Keratinocyte (primary cell): Measurements from ENCODE around the gene SDK2. TPM values are rescaled to one million over a fixed set of nuclear protein-coding genes. Genes with fewer than 3 reads are reported as not detected.

Experiments
- DNase-seq: peaks from one replicate; pipeline ENCODE4 v3.0.0-alpha.2; 2011; ENCODE audit warnings: low read depth, missing footprints, low spot score
- FAIRE-seq: peaks from 2 replicates; lab custom pipeline; 2011; peaks lifted over from hg19 to GRCh38; lab: Jason Lieb, UNC
- H2AFZ ChIP-seq: 2 replicates; pipeline ENCODE4 v1.6.0; 2012; ENCODE audit warnings: low read length, control low read depth, inconsistent platforms; ENCODE audit not compliant: control insufficient read depth
- H3K27ac ChIP-seq: 2 replicates; pipeline ENCODE4 v1.5.1; 2011; ENCODE audit warnings: low read length; ENCODE audit not compliant: control insufficient read depth, insufficient read depth
- H3K27me3 ChIP-seq: 3 replicates; pipeline ENCODE4 v1.6.0; 2011; ENCODE audit warnings: low read length; ENCODE audit not compliant: control insufficient read depth, insufficient read depth; ENCODE audit errors: extremely low read depth
- H3K36me3 ChIP-seq, 2 experiments: 2 replicates in 1 of 2; 3 replicates in 1 of 2; pipeline ENCODE4 v1.5.1; 2011; ENCODE audit warnings: low read length in 2 of 2, mild to moderate bottlenecking in 1 of 2; ENCODE audit not compliant: control insufficient read depth in 2 of 2, insufficient read depth in 2 of 2; ENCODE audit errors: extremely low read depth in 1 of 2
- H3K4me1 ChIP-seq: 3 replicates; pipeline ENCODE4 v1.5.1; 2011; ENCODE audit warnings: low read length; ENCODE audit not compliant: control insufficient read depth, insufficient read depth; ENCODE audit errors: extremely low read depth
- H3K4me2 ChIP-seq: 3 replicates; pipeline ENCODE4 v1.6.0; 2011; ENCODE audit warnings: low read depth, low read length; ENCODE audit not compliant: control insufficient read depth, insufficient read depth; ENCODE audit errors: extremely low read depth
- H3K4me3 ChIP-seq, 3 experiments: fragments of 200-600 bp in 1 of 3; sonication (generic) in 1 of 3; 2 replicates in 2 of 3; 3 replicates in 1 of 3; pipeline ENCODE4 v1.5.1; 2011 to 2016; ENCODE audit warnings: low read length in 3 of 3, mild to moderate bottlenecking in 3 of 3, control low read depth in 2 of 3, inconsistent platforms in 1 of 3, low read depth in 1 of 3, mixed read lengths in 1 of 3, mixed run types in 1 of 3, moderate library complexity in 1 of 3; ENCODE audit not compliant: control insufficient read depth in 2 of 3, insufficient read depth in 2 of 3; ENCODE audit errors: extremely low read depth in 1 of 3
- H3K79me2 ChIP-seq: 2 replicates; pipeline ENCODE4 v1.6.0; 2012; ENCODE audit warnings: low read length; ENCODE audit not compliant: control insufficient read depth, insufficient read depth
- H3K9ac ChIP-seq: 3 replicates; pipeline ENCODE4 v1.6.0; 2011; ENCODE audit warnings: low read length; ENCODE audit not compliant: control insufficient read depth, insufficient read depth; ENCODE audit errors: extremely low read depth
- H3K9me1 ChIP-seq: 3 replicates; pipeline ENCODE4 v1.6.0; 2011; ENCODE audit warnings: low read length; ENCODE audit not compliant: control insufficient read depth, insufficient read depth; ENCODE audit errors: extremely low read depth
- H3K9me3 ChIP-seq: 2 replicates; pipeline ENCODE4 v1.5.1; 2012; ENCODE audit warnings: low read depth, low read length; ENCODE audit not compliant: control insufficient read depth
- H4K20me1 ChIP-seq: 3 replicates; pipeline ENCODE4 v1.6.0; 2011; ENCODE audit warnings: low read length; ENCODE audit not compliant: control insufficient read depth, insufficient read depth; ENCODE audit errors: extremely low read depth
- CTCF ChIP-seq, 3 experiments: IDR thresholded peaks in 1 of 3; conservative IDR thresholded peaks in 1 of 3; optimal IDR thresholded peaks in 1 of 3; 2 replicates in 2 of 3; 3 replicates in 1 of 3; pipeline versions ENCODE3 to v1.5.1; 2011; ENCODE audit warnings: low read length in 3 of 3, mild to moderate bottlenecking in 3 of 3, moderate library complexity in 2 of 3, control low read depth in 1 of 3, inconsistent platforms in 1 of 3; ENCODE audit not compliant: insufficient read depth in 2 of 3; ENCODE audit errors: extremely low read depth in 1 of 3
- EZH2 ChIP-seq: IDR thresholded peaks from one replicate; pipeline ENCODE4 v1.6.1; 2012; ENCODE audit warnings: inconsistent platforms, mild to moderate bottlenecking, low read length, moderate library complexity
- dilution Hi-C: fragments of 300-500 bp; cut with MboI; formaldehyde crosslinking; loops from one replicate; pipeline ENCODE4 v1.7.0; 2020; ENCODE audit warnings: low sequenced_read_pairs; ENCODE audit not compliant: extremely low pct_ligation_motif_present
- polyA plus RNA-seq, 5 experiments: library from polyadenylated mRNA; depleted of rRNA in 3 of 5; stranded (reverse) in 3 of 5; stranded (forward) in 1 of 5; unstranded in 1 of 5; fragments of >200 nt; gene quantifications; 1 replicate in 1 of 5; 2 replicates in 3 of 5; 3 replicates in 1 of 5; pipeline versions ENCODE4 v1.2.1 to v1.2.3, GENCODE V29; 2011 to 2012; ENCODE audit warnings: missing spikeins in 2 of 5, low read depth in 1 of 5, low replicate concordance in 1 of 5

SDK2 gene
- polyA plus RNA-seq, 1 donor (not counting 4 experiments of a cell fraction or from before 2014, with no cell fraction given) = 1.8 TPM

GRCh38 chr17:73414171-73414955 is 229.9 kb downstream of the SDK2 start:
- no peak overlapping the region for H2AFZ ChIP-seq
- no peak overlapping the region for H3K27ac ChIP-seq
- no peaks in the 10 kb centered on the region for H3K79me2 ChIP-seq
- dilution Hi-C loops = no loop called here
- no peaks in the 10 kb centered on the region for H3K4me1 ChIP-seq
- H4K20me1 ChIP-seq = no peaks in the 10 kb centered on the region
- no peak overlapping the region for H3K4me3 ChIP-seq
- H3K9ac ChIP-seq = no peak overlapping the region
- no peaks in the 10 kb centered on the region for H3K27me3 ChIP-seq
- H3K36me3 ChIP-seq = peaks cover 0 to 13% of the 10 kb centered on the region in 2 experiments
- FAIRE-seq = no peak
- no peak overlapping the region for H3K4me2 ChIP-seq
- TF ChIP-seq CTCF (optimal IDR thresholded peaks at IDR 0.05 in 1 of 3, IDR thresholded peaks at IDR 0.05 in 1 of 3, conservative IDR thresholded peaks at IDR 0.05 in 1 of 3; ENCODE audit: extremely low read depth in 1 of 3, insufficient read depth in 2 of 3, low read length in 3 of 3) = no peak
- no peak for TF ChIP-seq EZH2
- no peak for DNase-seq
- H3K9me3 ChIP-seq = no peaks in the 10 kb centered on the region
- H3K9me1 ChIP-seq = no peaks in the 10 kb centered on the region

- Histone ChIP-seq H3K79me2 (no peaks in the 10 kb centered on the region), H3K36me3 (peaks cover 0 to 12% of the 10 kb centered on the region in 2 experiments), H3K9ac (no peak overlapping the region), H3K4me1 (no peaks in the 10 kb centered on the region), H3K27ac (no peak overlapping the region), H3K4me2 (no peak overlapping the region), H3K9me3 (no peaks in the 10 kb centered on the region), H3K4me3 (no peak overlapping the region), H3K9me1 (no peaks in the 10 kb centered on the region), H4K20me1 (no peaks in the 10 kb centered on the region), H2AFZ (no peak overlapping the region), H3K27me3 (no peaks in the 10 kb centered on the region)
- DNase-seq (no peak), FAIRE-seq (no peak)
- dilution Hi-C loops = no loop called here
- TF ChIP-seq EZH2 (no peak), CTCF (optimal IDR thresholded peaks at IDR 0.05 in 1 of 3, IDR thresholded peaks at IDR 0.05 in 1 of 3, conservative IDR thresholded peaks at IDR 0.05 in 1 of 3; ENCODE audit: extremely low read depth in 1 of 3, insufficient read depth in 2 of 3, low read length in 3 of 3) (no peak)
These were observed 231.3 kb downstream of the SDK2 start for GRCh38 chr17:73412914-73413313.
